SK-N-SH treated with all-trans-retinoic acid at 6 μM for 48 hours (cell line): Measurements from ENCODE around the gene CDR2.

ENCODE experiments used
- ESRRG ChIP-seq: fragments of 250-450 bp; sonication (Bioruptor Pico); IDR thresholded peaks from 2 replicates; pipeline ENCODE4 v1.6.1; 2021; ENCODE audit warnings: mild to moderate bottlenecking
- GLIS3 ChIP-seq: fragments of 250-450 bp; sonication (Bioruptor Pico); IDR thresholded peaks from 2 replicates; pipeline ENCODE4 v1.5.0; 2020; ENCODE audit warnings: mild to moderate bottlenecking, moderate library complexity
- PPARA ChIP-seq: fragments of 250-450 bp; sonication (Bioruptor Pico); IDR thresholded peaks from 2 replicates; pipeline ENCODE4 v1.5.0; 2020; ENCODE audit warnings: mild to moderate bottlenecking, borderline replicate concordance
- SNAI2 ChIP-seq: fragments of 250-450 bp; sonication (Bioruptor Pico); IDR thresholded peaks from 2 replicates; pipeline ENCODE4 v1.5.0; 2020; ENCODE audit warnings: mild to moderate bottlenecking, moderate library complexity
- ZFP3 ChIP-seq: fragments of 250-450 bp; sonication (Bioruptor Pico); IDR thresholded peaks from 2 replicates; pipeline ENCODE4 v1.5.0; 2020; ENCODE audit warnings: mild to moderate bottlenecking, moderate library complexity
- ZFP30 ChIP-seq: fragments of 450-650 bp; formaldehyde crosslinking; IDR thresholded peaks from 2 replicates; pipeline ENCODE4 v1.5.0; 2022; ENCODE audit warnings: mild to moderate bottlenecking, moderate library complexity
- ZNF70 ChIP-seq: fragments of 450-650 bp; formaldehyde crosslinking; IDR thresholded peaks from 2 replicates; pipeline ENCODE4 v1.5.0; 2020; ENCODE audit warnings: mild to moderate bottlenecking, moderate library complexity
- TF ChIP-seq, protein P1 (sequence below): fragments of 250-450 bp; sonication (Bioruptor Pico); IDR thresholded peaks from 2 replicates; pipeline ENCODE4 v1.8.0; 2020; ENCODE audit warnings: mild to moderate bottlenecking, moderate library complexity, borderline replicate concordance

DNA sequence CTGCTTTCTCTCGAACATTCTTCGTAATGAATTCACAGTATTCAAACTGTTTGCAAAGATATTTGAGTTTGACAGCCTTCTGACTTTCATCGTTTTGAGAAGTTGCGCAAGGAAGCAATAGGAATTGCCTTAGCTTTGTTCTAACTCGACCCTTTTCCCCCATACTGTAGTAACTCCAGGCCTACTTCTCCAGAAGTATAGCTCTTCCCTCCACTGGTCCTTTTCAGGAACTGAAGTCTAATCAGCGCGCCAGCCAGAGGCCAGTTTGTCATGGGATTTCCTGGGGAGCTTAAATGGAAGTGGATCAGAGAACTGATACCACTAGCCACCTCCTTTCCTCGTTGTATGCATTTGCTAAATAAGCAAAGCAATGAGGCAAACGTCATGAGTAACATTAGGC, 27.9 kb downstream of the CDR2 start:
- TF ChIP-seq, protein P1, sequence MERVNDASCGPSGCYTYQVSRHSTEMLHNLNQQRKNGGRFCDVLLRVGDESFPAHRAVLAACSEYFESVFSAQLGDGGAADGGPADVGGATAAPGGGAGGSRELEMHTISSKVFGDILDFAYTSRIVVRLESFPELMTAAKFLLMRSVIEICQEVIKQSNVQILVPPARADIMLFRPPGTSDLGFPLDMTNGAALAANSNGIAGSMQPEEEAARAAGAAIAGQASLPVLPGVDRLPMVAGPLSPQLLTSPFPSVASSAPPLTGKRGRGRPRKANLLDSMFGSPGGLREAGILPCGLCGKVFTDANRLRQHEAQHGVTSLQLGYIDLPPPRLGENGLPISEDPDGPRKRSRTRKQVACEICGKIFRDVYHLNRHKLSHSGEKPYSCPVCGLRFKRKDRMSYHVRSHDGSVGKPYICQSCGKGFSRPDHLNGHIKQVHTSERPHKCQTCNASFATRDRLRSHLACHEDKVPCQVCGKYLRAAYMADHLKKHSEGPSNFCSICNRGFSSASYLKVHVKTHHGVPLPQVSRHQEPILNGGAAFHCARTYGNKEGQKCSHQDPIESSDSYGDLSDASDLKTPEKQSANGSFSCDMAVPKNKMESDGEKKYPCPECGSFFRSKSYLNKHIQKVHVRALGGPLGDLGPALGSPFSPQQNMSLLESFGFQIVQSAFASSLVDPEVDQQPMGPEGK = no peak
- TF ChIP-seq ESRRG (CRISPR knock-in tag) (no peak), PPARA (CRISPR knock-in tag) (no peak), GLIS3 (no peak), ZFP3 (CRISPR knock-in tag) (no peak), ZFP30 (CRISPR knock-in tag) (no peak), ZNF70 (CRISPR knock-in tag) (no peak), SNAI2 (CRISPR knock-in tag) (no peak)
